HepG2 (cell line): Measurements from ENCODE around the gene KXD1. TPM values are rescaled to one million over a fixed set of nuclear protein-coding genes. Genes with fewer than 3 reads are reported as not detected.

Source experiments
- AGO2 ChIP-seq: fragments of 200-400 bp; formaldehyde crosslinking; optimal IDR thresholded peaks from 2 replicates; pipeline ENCODE3; 2017; ENCODE audit warnings: mild to moderate bottlenecking, low read depth, low read length, moderate library complexity
- ARNT2 ChIP-seq: sonication (generic); formaldehyde crosslinking; IDR thresholded peaks from 2 replicates; pipeline ENCODE4 v1.8.0; 2022; ENCODE audit warnings: mild to moderate bottlenecking, low read depth, missing genetic modification reagents, moderate library complexity
- BATF2 ChIP-seq: sonication (generic); formaldehyde crosslinking; IDR thresholded peaks from 2 replicates; pipeline ENCODE4 v1.8.0; 2022; ENCODE audit warnings: mild to moderate bottlenecking, missing genetic modification reagents, moderate library complexity
- CREB1 ChIP-seq, 2 experiments: fragments of 450-650 bp in 1 of 2; IDR thresholded peaks; 2 replicates each; pipeline ENCODE4 v1.6.1; 2016 to 2017; ENCODE audit warnings: control low read depth in 1 of 2, mild to moderate bottlenecking in 1 of 2, missing compliant biosample characterization in 1 of 2, missing genetic modification characterization in 1 of 2
- GMEB2 ChIP-seq: IDR thresholded peaks from 2 replicates; pipeline ENCODE4 v1.6.1; 2016; ENCODE audit warnings: missing biosample characterization, missing genetic modification reagents, low read depth
- MAZ ChIP-seq, 2 experiments: sonication (generic) in 1 of 2; formaldehyde crosslinking in 1 of 2; IDR thresholded peaks; 2 replicates each; pipeline versions ENCODE4 v1.5.0 to v1.6.1; 2012 to 2020; ENCODE audit warnings: low read depth in 2 of 2, mild to moderate bottlenecking in 2 of 2, borderline replicate concordance in 1 of 2, improper control_type of control experiment in 1 of 2, low read length in 1 of 2, missing genetic modification reagents in 1 of 2, moderate library complexity in 1 of 2
- NFYB ChIP-seq: sonication (generic); formaldehyde crosslinking; IDR thresholded peaks from 2 replicates; pipeline ENCODE4 v1.4.0; 2020; ENCODE audit warnings: missing genetic modification reagents
- PATZ1 ChIP-seq: sonication (generic); formaldehyde crosslinking; IDR thresholded peaks from 2 replicates; pipeline ENCODE4 v1.4.0; 2020; ENCODE audit warnings: missing genetic modification reagents
- SIX4 ChIP-seq: sonication (generic); formaldehyde crosslinking; IDR thresholded peaks from 2 replicates; pipeline ENCODE4 v1.4.0; 2020; ENCODE audit warnings: missing genetic modification reagents
- THRA ChIP-seq: sonication (generic); formaldehyde crosslinking; IDR thresholded peaks from 2 replicates; pipeline ENCODE4 v1.4.0; 2020; ENCODE audit warnings: missing genetic modification reagents, borderline replicate concordance
- ZBTB25 ChIP-seq: IDR thresholded peaks from 2 replicates; pipeline ENCODE4 v1.6.1; 2018; ENCODE audit warnings: missing genetic modification reagents
- ZEB1 ChIP-seq: IDR thresholded peaks from 2 replicates; pipeline ENCODE4 v1.6.1; 2012; ENCODE audit warnings: mild to moderate bottlenecking, low read depth, inconsistent platforms; ENCODE audit not compliant: insufficient replicate concordance
- ZNF143 ChIP-seq: sonication (generic); formaldehyde crosslinking; IDR thresholded peaks from 2 replicates; pipeline ENCODE4 v1.4.0; 2020; ENCODE audit warnings: missing genetic modification reagents
- ZNF225 ChIP-seq: sonication (generic); formaldehyde crosslinking; IDR thresholded peaks from 2 replicates; pipeline ENCODE4 v1.4.0; 2020; ENCODE audit warnings: mild to moderate bottlenecking, missing genetic modification reagents
- ZNF44 ChIP-seq: sonication (generic); formaldehyde crosslinking; IDR thresholded peaks from 2 replicates; pipeline ENCODE4 v1.5.1; 2020; ENCODE audit warnings: mild to moderate bottlenecking, missing genetic modification reagents
- ZNF446 ChIP-seq: sonication (generic); formaldehyde crosslinking; IDR thresholded peaks from 2 replicates; pipeline ENCODE4 v1.5.0; 2020; ENCODE audit warnings: mild to moderate bottlenecking, missing genetic modification reagents
- ZNF607 ChIP-seq: sonication (generic); formaldehyde crosslinking; IDR thresholded peaks from 2 replicates; pipeline ENCODE4 v1.5.1; 2020; ENCODE audit warnings: missing genetic modification reagents, mild to moderate bottlenecking, borderline replicate concordance
- polyA plus RNA-seq, 8 experiments: library from polyadenylated mRNA; depleted of rRNA in 3 of 8; stranded (reverse) in 7 of 8; unstranded in 1 of 8; fragments of >200 nt; fragmentation: Illumina TruSeq in 4 of 8; extraction: Trizol in 4 of 8; gene quantifications; 2 replicates each; pipeline versions ENCODE4 v1.2.1 to v1.2.3, GENCODE V29; 2011 to 2016; ENCODE audit warnings: low read depth in 4 of 8, missing spikeins in 1 of 8, mixed read lengths in 1 of 8; ENCODE audit not compliant: insufficient read depth in 1 of 8
- total RNA-seq, 5 experiments: library from RNA; depleted of rRNA; stranded (reverse); fragments of >200 nt; fragmentation: Illumina TruSeq; extraction: Trizol; gene quantifications; 2 replicates each; pipeline ENCODE4 v1.2.3, GENCODE V29; 2016; ENCODE audit warnings: low read depth in 1 of 5
- TF ChIP-seq, protein P1 (sequence below): sonication (generic); formaldehyde crosslinking; IDR thresholded peaks from 2 replicates; pipeline ENCODE4 v1.5.0; 2020; ENCODE audit warnings: missing genetic modification reagents

Gene KXD1
- total and polyA plus RNA-seq, 2 of the 13 experiments (the other 11 are each of a cell fraction or from before 2014, with no cell fraction given), result 44.6 to 143 TPM

- TF ChIP-seq ZBTB25 (CRISPR knock-in tag) (no peak), ZEB1 (no peak), PATZ1 (CRISPR knock-in tag) (peak; percentile 41; the same call in 1 of the 2 replicates), ZNF44 (no peak), ZNF446 (CRISPR knock-in tag) (no peak), SIX4 (CRISPR knock-in tag) (no peak), ZNF225 (CRISPR knock-in tag) (no peak), CREB1 (IDR thresholded peaks at IDR 0.05) (peak; percentile 79; the same call in 1 of the 2 replicates), CREB1 (CRISPR knock-in tag; IDR thresholded peaks at IDR 0.05) (no peak), NFYB (CRISPR knock-in tag) (no peak), ZNF607 (CRISPR knock-in tag) (no peak), GMEB2 (no peak), MAZ (IDR thresholded peaks at IDR 0.05; ENCODE audit: borderline replicate concordance, low read depth, low read length) (no peak), MAZ (CRISPR knock-in tag; IDR thresholded peaks at IDR 0.05; ENCODE audit: low read depth) (0 out of 2 replicates have a peak, but pooled peaks have one; percentile 25), AGO2 (peak; percentile 33), THRA (CRISPR knock-in tag) (no peak), BATF2 (0 out of 2 replicates have a peak, but pooled peaks have one; percentile 38), ARNT2 (CRISPR knock-in tag) (peak; percentile 60; the same call in 1 of the 2 replicates), ZNF143 (CRISPR knock-in tag) (peak; percentile 66)
- TF ChIP-seq, protein P1, sequence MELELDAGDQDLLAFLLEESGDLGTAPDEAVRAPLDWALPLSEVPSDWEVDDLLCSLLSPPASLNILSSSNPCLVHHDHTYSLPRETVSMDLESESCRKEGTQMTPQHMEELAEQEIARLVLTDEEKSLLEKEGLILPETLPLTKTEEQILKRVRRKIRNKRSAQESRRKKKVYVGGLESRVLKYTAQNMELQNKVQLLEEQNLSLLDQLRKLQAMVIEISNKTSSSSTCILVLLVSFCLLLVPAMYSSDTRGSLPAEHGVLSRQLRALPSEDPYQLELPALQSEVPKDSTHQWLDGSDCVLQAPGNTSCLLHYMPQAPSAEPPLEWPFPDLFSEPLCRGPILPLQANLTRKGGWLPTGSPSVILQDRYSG (CRISPR knock-in tag), result no peak
Observed at GRCh38 chr19:18612772-18613588, 55.3 kb downstream of the KXD1 start, which contains the start of gene TMEM59L (continued).
